Measurements from ENCODE around the gene SH2D3C.

The SH2D3C gene

GRCh38 chr9:127722055-127722745 lies 56.3 kb downstream of the SH2D3C start:
- DNase-seq (ENCODE audit: low read depth, low spot score), result no peak

GRCh38 chr9:127721391-127721821 lies 57.1 kb downstream of the SH2D3C start:
- DNase-seq (ENCODE audit: low read depth, low spot score), result no peak

GRCh38 chr9:127720865-127721227 lies 57.6 kb downstream of the SH2D3C start:
- no peak for DNase-seq (ENCODE audit: low read depth, low spot score)

- DNase-seq (ENCODE audit: low read depth, low spot score), result no peak
Observed at GRCh38 chr9:127720031-127720864, 58.2 kb downstream of the SH2D3C start.

- DNase-seq (ENCODE audit: low read depth, low spot score), result no peak
Observed at GRCh38 chr9:127717766-127718165, 60.7 kb downstream of the SH2D3C start.

GRCh38 chr9:127716412-127716811 lies 62.1 kb downstream of the SH2D3C start:
- no peak for DNase-seq (ENCODE audit: low read depth, low spot score)

GRCh38 chr9:127715470-127716337 lies 62.8 kb downstream of the SH2D3C start, which contains the start of the genes PTRH1 and TTC16:
Gene PTRH1, minus strand, starts transcription at chr9:127715663. Its CDS starts 24 bp downstream, at chr9:127715639.
Gene TTC16, plus strand, starts transcription at chr9:127716079. Its CDS starts 67 bp downstream, at chr9:127716146.
- peak; percentile 96 for DNase-seq (ENCODE audit: low read depth, low spot score)

- no peak for DNase-seq (ENCODE audit: low read depth, low spot score)
Observed at GRCh38 chr9:127714951-127715469, 63.5 kb downstream of the SH2D3C start.

GRCh38 chr9:127714020-127714750 lies 64.3 kb downstream of the SH2D3C start:
- DNase-seq (ENCODE audit: low read depth, low spot score), result no peak

- DNase-seq (ENCODE audit: low read depth, low spot score), result no peak
Observed at GRCh38 chr9:127712867-127713266, 65.6 kb downstream of the SH2D3C start.

GRCh38 chr9:127712371-127712770 lies 66.1 kb downstream of the SH2D3C start:
- no peak for DNase-seq (ENCODE audit: low read depth, low spot score)

GRCh38 chr9:127711831-127712274 lies 66.6 kb downstream of the SH2D3C start:
- DNase-seq (ENCODE audit: low read depth, low spot score), result no peak

- no peak for DNase-seq (ENCODE audit: low read depth, low spot score)
Observed at GRCh38 chr9:127711226-127711701, 67.2 kb downstream of the SH2D3C start.

GRCh38 chr9:127710204-127710783 lies 68.2 kb downstream of the SH2D3C start:
- DNase-seq (ENCODE audit: low read depth, low spot score), result no peak

- no peak for DNase-seq (ENCODE audit: low read depth, low spot score)
Observed at GRCh38 chr9:127708952-127709587, 69.4 kb downstream of the SH2D3C start.

GRCh38 chr9:127707766-127708165 lies 70.7 kb downstream of the SH2D3C start:
- no peak for DNase-seq (ENCODE audit: low read depth, low spot score)

- no peak for DNase-seq (ENCODE audit: low read depth, low spot score)
Observed at GRCh38 chr9:127706836-127707241, 71.6 kb downstream of the SH2D3C start, which contains the start of gene CFAP157. Gene CFAP157, plus strand, starts transcription at chr9:127706988. Its CDS starts 44 bp downstream, at chr9:127707032.

GRCh38 chr9:127705577-127706379 lies 72.7 kb downstream of the SH2D3C start:
- DNase-seq (ENCODE audit: low read depth, low spot score), result no peak
